H1 (cell line): Measurements from ENCODE around the gene MPRIP. TPM values are rescaled to one million over a fixed set of nuclear protein-coding genes. Genes with fewer than 3 reads are reported as not detected.

Source experiments
- CTCF ChIA-PET: fragments of 300-600 bp; sonication (Branson Sonifier 250); formaldehyde crosslinking; loops from one replicate; lab custom pipeline; 2021; ENCODE audit not compliant: partially characterized antibody; lab: Charles Lee
- POLR2A ChIA-PET: fragments of 300-600 bp; sonication (Branson Sonifier 250); formaldehyde crosslinking; loops from one replicate; lab custom pipeline; 2021; ENCODE audit warnings: inconsistent platforms; ENCODE audit not compliant: partially characterized antibody; lab: Charles Lee
- DNase-seq, 2 experiments: peaks; one replicate each; pipeline versions ENCODE4 v3.0.0 to v3.0.0-alpha.2; 2010 to 2022; ENCODE audit warnings: low spot score in 2 of 2, low read depth in 1 of 2, mixed read lengths in 1 of 2
- FAIRE-seq: peaks from 2 replicates; lab custom pipeline; 2011; peaks lifted over from hg19 to GRCh38; lab: Jason Lieb, UNC
- H2AFZ ChIP-seq: 2 replicates; pipeline ENCODE4 v1.8.1; 2012; ENCODE audit warnings: low read length, inconsistent platforms
- H2AK5ac ChIP-seq: 2 replicates; pipeline ENCODE4 v1.6.1; 2013; ENCODE audit warnings: low read depth, low read length
- H2BK120ac ChIP-seq: replicated peaks from 2 replicates; pipeline ENCODE3; 2013; ENCODE audit warnings: low read depth, low read length, inconsistent platforms
- H2BK12ac ChIP-seq: 2 replicates; pipeline ENCODE4 v1.6.1; 2013; ENCODE audit warnings: low read depth, low read length
- H2BK15ac ChIP-seq: 2 replicates; pipeline ENCODE4 v1.6.1; 2013; ENCODE audit warnings: low read length
- H2BK20ac ChIP-seq: 2 replicates; pipeline ENCODE4 v1.6.1; 2013; ENCODE audit warnings: low read length
- H2BK5ac ChIP-seq: 2 replicates; pipeline ENCODE4 v1.6.1; 2013; ENCODE audit warnings: low read depth, low read length
- H3K14ac ChIP-seq: 2 replicates; pipeline ENCODE4 v1.6.1; 2013; ENCODE audit warnings: inconsistent platforms; ENCODE audit not compliant: insufficient read length
- H3K18ac ChIP-seq: 2 replicates; pipeline ENCODE4 v1.6.1; 2013; ENCODE audit warnings: low read length; ENCODE audit errors: extremely low read depth
- H3K23ac ChIP-seq: 2 replicates; pipeline ENCODE4 v1.6.1; 2013; ENCODE audit warnings: inconsistent platforms; ENCODE audit not compliant: insufficient read length
- H3K23me2 ChIP-seq: 2 replicates; pipeline ENCODE4 v1.6.1; 2013; ENCODE audit warnings: low read depth, low read length
- H3K27ac ChIP-seq: 2 replicates; pipeline ENCODE4 v1.6.1; 2011; ENCODE audit warnings: low read depth, low read length, inconsistent platforms
- H3K27me3 ChIP-seq, 4 experiments: replicated peaks in 1 of 4; 1 replicate in 1 of 4; 2 replicates in 3 of 4; pipeline versions ENCODE4 v1.6.1 to v1.8.1; 2011 to 2013; ENCODE audit warnings: low read length in 3 of 4, mild to moderate bottlenecking in 3 of 4, inconsistent platforms in 2 of 4, mixed read lengths in 2 of 4, moderate library complexity in 1 of 4; ENCODE audit not compliant: control insufficient read depth in 3 of 4, insufficient read depth in 3 of 4; ENCODE audit errors: extremely low read depth in 1 of 4
- H3K36me3 ChIP-seq, 4 experiments: 2 replicates each; pipeline versions ENCODE4 v1.6.1 to v1.8.1; 2011 to 2013; ENCODE audit warnings: mild to moderate bottlenecking in 4 of 4, low read length in 3 of 4, moderate library complexity in 2 of 4, control low read depth in 1 of 4, inconsistent platforms in 1 of 4; ENCODE audit not compliant: insufficient read depth in 4 of 4, control insufficient read depth in 2 of 4
- H3K4ac ChIP-seq: replicated peaks from 2 replicates; pipeline ENCODE3; 2013; ENCODE audit warnings: low read length, low read depth, mixed read lengths, inconsistent platforms; ENCODE audit not compliant: insufficient read length
- H3K4me1 ChIP-seq, 4 experiments: replicated peaks in 1 of 4; 1 replicate in 1 of 4; 2 replicates in 3 of 4; pipeline versions ENCODE4 v1.6.1 to v1.8.1; 2011 to 2013; ENCODE audit warnings: low read length in 3 of 4, inconsistent platforms in 2 of 4, mixed read lengths in 1 of 4; ENCODE audit not compliant: insufficient read depth in 4 of 4, control insufficient read depth in 3 of 4
- H3K4me2 ChIP-seq, 2 experiments: 2 replicates each; pipeline versions ENCODE4 v1.6.1 to v1.8.1; 2011 to 2013; ENCODE audit warnings: low read depth in 2 of 2, low read length in 2 of 2, control low read depth in 1 of 2, inconsistent platforms in 1 of 2, mild to moderate bottlenecking in 1 of 2; ENCODE audit not compliant: insufficient read depth in 1 of 2
- H3K4me3 ChIP-seq, 4 experiments: fragments of 200-600, 300-600 bp in 1 of 4; sonication (generic), shearing (Covaris generic), sonication (Bioruptor Twin) in 1 of 4; 2 replicates each; pipeline versions ENCODE4 v1.5.1 to v1.8.1; 2011 to 2016; ENCODE audit warnings: low read length in 4 of 4, low read depth in 3 of 4, control low read depth in 2 of 4, inconsistent platforms in 2 of 4, mild to moderate bottlenecking in 2 of 4, mixed read lengths in 1 of 4, moderate library complexity in 1 of 4; ENCODE audit not compliant: insufficient read depth in 2 of 4; ENCODE audit errors: extremely low read depth in 1 of 4
- H3K56ac ChIP-seq: replicated peaks from 2 replicates; pipeline ENCODE3; 2013; ENCODE audit warnings: low read depth, mild to moderate bottlenecking, mixed read lengths, low read length, inconsistent platforms; ENCODE audit not compliant: insufficient read length
- H3K79me1 ChIP-seq: 2 replicates; pipeline ENCODE4 v1.6.1; 2013; ENCODE audit warnings: low read depth, low read length, control low read depth
- H3K79me2 ChIP-seq, 2 experiments: 2 replicates each; pipeline versions ENCODE4 v1.6.1 to v1.8.1; 2012 to 2013; ENCODE audit warnings: low read length in 2 of 2, mild to moderate bottlenecking in 2 of 2, inconsistent platforms in 1 of 2; ENCODE audit not compliant: insufficient read depth in 2 of 2, control insufficient read depth in 1 of 2
- H3K9ac ChIP-seq, 4 experiments: replicated peaks in 1 of 4; 1 replicate in 1 of 4; 2 replicates in 3 of 4; pipeline versions ENCODE4 v1.6.1 to v1.8.1; 2011 to 2013; ENCODE audit warnings: low read depth in 3 of 4, low read length in 3 of 4, control low read depth in 2 of 4, mild to moderate bottlenecking in 2 of 4, moderate library complexity in 2 of 4, inconsistent platforms in 1 of 4; ENCODE audit errors: extremely low read depth in 1 of 4
- H3K9me3 ChIP-seq, 2 experiments: 2 replicates each; pipeline versions ENCODE4 v1.6.1 to v1.8.1; 2012 to 2013; ENCODE audit warnings: mild to moderate bottlenecking in 2 of 2, moderate library complexity in 2 of 2, control low read depth in 1 of 2, inconsistent platforms in 1 of 2, low read depth in 1 of 2, low read length in 1 of 2, mixed read lengths in 1 of 2; ENCODE audit not compliant: insufficient read depth in 2 of 2
- H4K20me1 ChIP-seq, 2 experiments: replicated peaks in 1 of 2; 2 replicates each; pipeline versions ENCODE3 to v1.8.1; 2011 to 2013; ENCODE audit warnings: inconsistent platforms in 2 of 2, low read length in 2 of 2, mild to moderate bottlenecking in 1 of 2; ENCODE audit not compliant: insufficient read depth in 2 of 2, control insufficient read depth in 1 of 2
- H4K5ac ChIP-seq: 2 replicates; pipeline ENCODE4 v1.6.1; 2013; ENCODE audit warnings: low read length, low read depth, mixed read lengths, inconsistent platforms; ENCODE audit not compliant: insufficient read length
- H4K8ac ChIP-seq: 2 replicates; pipeline ENCODE4 v1.8.0; 2013; ENCODE audit warnings: mild to moderate bottlenecking, moderate library complexity, low read length, inconsistent platforms; ENCODE audit not compliant: insufficient read depth; ENCODE audit errors: extremely low read depth
- H4K91ac ChIP-seq: replicated peaks from 2 replicates; pipeline ENCODE3; 2013; ENCODE audit warnings: low read length, mixed read lengths, inconsistent platforms; ENCODE audit not compliant: insufficient read length
- CREB1 ChIP-seq: IDR thresholded peaks from 2 replicates; pipeline ENCODE4 v1.6.1; 2012; ENCODE audit warnings: inconsistent platforms
- FOSL1 ChIP-seq: IDR thresholded peaks from 2 replicates; pipeline ENCODE4 v1.6.1; 2011; ENCODE audit warnings: mild to moderate bottlenecking, low read depth, low read length, moderate library complexity; ENCODE audit not compliant: insufficient read depth
- GABPA ChIP-seq: IDR thresholded peaks from 2 replicates; pipeline ENCODE4 v1.6.1; 2011; ENCODE audit warnings: mild to moderate bottlenecking, low read length, moderate library complexity, borderline replicate concordance; ENCODE audit not compliant: insufficient read depth
- JUND ChIP-seq: IDR thresholded peaks from 2 replicates; pipeline ENCODE4 v1.6.1; 2011; ENCODE audit warnings: mild to moderate bottlenecking, improper control_type of control experiment, low read length
- POU5F1 ChIP-seq: IDR thresholded peaks from 2 replicates; pipeline ENCODE4 v1.6.1; 2011; ENCODE audit warnings: low read depth, mild to moderate bottlenecking, low read length, moderate library complexity
- RAD21 ChIP-seq, 2 experiments: IDR thresholded peaks in 1 of 2; conservative IDR thresholded peaks in 1 of 2; 2 replicates each; pipeline ENCODE4 v1.6.1; 2011; ENCODE audit warnings: low read depth in 2 of 2, low read length in 2 of 2, improper control_type of control experiment in 1 of 2, inconsistent platforms in 1 of 2, mild to moderate bottlenecking in 1 of 2, moderate library complexity in 1 of 2
- SIX5 ChIP-seq: IDR thresholded peaks from 2 replicates; pipeline ENCODE4 v1.6.1; 2011; ENCODE audit warnings: mild to moderate bottlenecking, low read depth, low read length
- SP2 ChIP-seq: IDR thresholded peaks from 2 replicates; pipeline ENCODE4 v1.6.1; 2012; ENCODE audit warnings: mild to moderate bottlenecking, low read length, inconsistent platforms
- TAF7 ChIP-seq: optimal IDR thresholded peaks from 2 replicates; pipeline ENCODE3; 2011; ENCODE audit warnings: low read depth, mild to moderate bottlenecking, inconsistent platforms, low read length, moderate library complexity, borderline replicate concordance
- YY1 ChIP-seq: IDR thresholded peaks from 2 replicates; pipeline ENCODE4 v1.6.1; 2011; ENCODE audit warnings: low read depth, mild to moderate bottlenecking, low read length
- WGBS, 2 experiments: shearing (Covaris generic) in 1 of 2; methylation state at CpG; one replicate each; pipeline versions ENCODE4 v1.1.6 to v1.1.7; 2013 to 2015; ENCODE audit warnings: low lambda C conversion rate in 2 of 2, mixed read lengths in 2 of 2, inconsistent platforms in 1 of 2, low coverage in 1 of 2, missing lambda C conversion rate in 1 of 2; ENCODE audit not compliant: insufficient replicate concordance in 2 of 2, insufficient coverage in 1 of 2, insufficient read length in 1 of 2; ENCODE audit errors: extremely low coverage in 1 of 2, missing lambda C conversion rate in 1 of 2; 5-methylcytosine and 5-hydroxymethylcytosine counted together
- polyA plus RNA-seq, 7 experiments: library from polyadenylated mRNA; depleted of rRNA in 3 of 7; stranded (reverse) in 5 of 7; unstranded in 2 of 7; fragments of >200 nt in 5 of 7; fragments of 200-250 nt in 2 of 7; gene quantifications; 1 replicate in 5 of 7; 2 replicates in 1 of 7; 4 replicates in 1 of 7; pipeline versions ENCODE4 v1.2.1 to v1.2.3, GENCODE V29; 2011 to 2013; ENCODE audit warnings: missing spikeins in 2 of 7, mixed read lengths in 2 of 7
- total RNA-seq: library from RNA; stranded (reverse); fragmentation: NEBNext Ultra II Directional; extraction: Animal tissue kit (Norgen Biotek cat#: 25700); gene quantifications from 2 replicates; pipeline ENCODE4 v1.2.1, GENCODE V29; 2021

Gene MPRIP
- total and polyA plus RNA-seq, 2 of the 8 experiments (the other 6 are each of a cell fraction or from before 2014, with no cell fraction given): 48.6 to 146 TPM

- no peak for FAIRE-seq
- TF ChIP-seq YY1 (no peak), JUND (no peak), FOSL1 (no peak), POU5F1 (no peak), SP2 (no peak), RAD21 (IDR thresholded peaks at IDR 0.05 in 1 of 2, conservative IDR thresholded peaks at IDR 0.05 in 1 of 2; ENCODE audit: low read depth in 2 of 2, low read length in 2 of 2) (no peak), SIX5 (no peak), TAF7 (no peak), CREB1 (no peak), GABPA (no peak)
These were observed 113.8 kb downstream of the MPRIP start for GRCh38 chr17:17156107-17156506.

More at GRCh38 chr17:17156107-17156506, 113.8 kb downstream of the MPRIP start:
- no peaks in the 10 kb centered on the region for H3K79me2 ChIP-seq
- no peak overlapping the region for H2AK5ac ChIP-seq
- H3K9ac ChIP-seq: no peak overlapping the region
- H3K36me3 ChIP-seq: peaks cover 5 to 22% (median 16%) of the 10 kb centered on the region in 4 experiments; a peak in 7 of 8 replicates
- no peak for DNase-seq
- H3K4me1 ChIP-seq: no peaks in the 10 kb centered on the region
- H4K20me1 ChIP-seq: peaks cover 0 to 1% of the 10 kb centered on the region in 2 experiments
- H2BK5ac ChIP-seq: no peak overlapping the region
- no peak overlapping the region for H2AFZ ChIP-seq
- H3K23me2 ChIP-seq: no peaks in the 10 kb centered on the region
- no peaks in the 10 kb centered on the region for H3K27me3 ChIP-seq
- H2BK12ac ChIP-seq: no peak overlapping the region
- H3K56ac ChIP-seq: no peak overlapping the region
- no peak overlapping the region for H2BK15ac ChIP-seq
- no peaks in the 10 kb centered on the region for H3K9me3 ChIP-seq
- no peak overlapping the region for H3K14ac ChIP-seq
- H3K79me1 ChIP-seq: no peaks in the 10 kb centered on the region
- H4K8ac ChIP-seq: no peak overlapping the region
- ChIA-PET POLR2A (no interaction called here), CTCF (interaction anchor here (0.7 to 6.8 kb wide), 7 partner anchors 8 to 164 kb away, joined by 3 to 67 read pairs (median 4); no protein-coding TSS in a partner anchor)
- H2BK20ac ChIP-seq: no peak overlapping the region
- H3K4me3 ChIP-seq: no peak overlapping the region
- no peak overlapping the region for H2BK120ac ChIP-seq
- H3K18ac ChIP-seq: no peak overlapping the region
- no peak overlapping the region for H3K27ac ChIP-seq
- 90% methylated on average over 4 of the region's 4 CpGs; no CpG with 5 or more reads in 1 of the 2 experiments for WGBS, 2 experiments
- H4K91ac ChIP-seq: no peak overlapping the region
- H3K4ac ChIP-seq: no peak overlapping the region
- H3K23ac ChIP-seq: no peak overlapping the region
- no peak overlapping the region for H4K5ac ChIP-seq
- H3K4me2 ChIP-seq: no peak overlapping the region
